Activated CD8-positive, alpha-beta memory T cell treated with anti-CD3 and anti-CD28 coated beads, Interleukin-2, amount 50 U/mL, for 24 hours (primary cell): Measurements from ENCODE around the gene BIRC6.
"Not testable (repeated sequence)": the region's sequence is repeated elsewhere in the genome, so short reads cannot be mapped to it uniquely, and the experiment has no call there.

Experiments
- DNase-seq: peaks from one replicate; pipeline ENCODE4 v3.0.0-alpha.2; 2020; ENCODE audit errors: extremely low read depth

BIRC6 gene

DNA sequence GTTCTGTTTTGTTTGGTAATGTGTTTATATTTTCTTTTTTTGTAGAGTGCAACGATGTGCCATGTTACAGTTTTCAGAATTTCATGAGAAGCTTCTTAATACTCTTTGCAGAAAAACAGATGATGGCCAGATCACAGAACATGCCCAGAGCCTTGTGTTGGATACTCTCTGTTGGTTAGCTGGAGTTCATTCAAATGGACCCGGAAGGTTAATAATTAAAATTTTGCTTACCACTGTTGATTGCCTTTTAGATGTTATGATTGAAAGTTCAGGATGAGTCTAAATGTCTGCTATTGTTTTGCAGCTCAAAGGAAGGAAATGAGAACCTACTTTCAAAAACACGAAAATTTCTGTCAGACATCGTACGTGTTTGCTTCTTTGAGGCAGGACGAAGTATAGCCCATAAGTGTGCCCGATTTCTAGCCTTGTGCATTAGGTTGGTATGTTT is 85.2 kb downstream of the BIRC6 start:
- DNase-seq = no peak

DNA sequence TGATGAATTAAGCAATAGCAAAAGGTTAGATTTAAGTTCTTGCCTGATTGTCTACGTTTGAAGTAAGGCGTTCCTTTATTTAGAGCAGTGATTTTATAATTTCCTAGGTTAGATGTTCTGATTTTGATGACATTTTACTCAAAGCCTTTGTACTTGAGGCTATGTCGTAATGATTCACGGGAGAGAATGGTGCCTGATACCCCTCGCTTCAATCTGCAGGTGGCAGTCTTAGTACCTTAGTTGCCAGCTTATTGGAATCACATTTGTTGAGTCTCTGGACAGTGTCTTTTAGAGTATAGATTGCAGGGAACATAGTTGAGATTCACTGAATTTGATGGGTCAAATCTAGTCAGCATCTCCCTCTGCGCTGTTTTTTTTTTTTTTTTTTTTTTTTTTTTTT is 89.5 kb downstream of the BIRC6 start:
- no peak for DNase-seq

DNA sequence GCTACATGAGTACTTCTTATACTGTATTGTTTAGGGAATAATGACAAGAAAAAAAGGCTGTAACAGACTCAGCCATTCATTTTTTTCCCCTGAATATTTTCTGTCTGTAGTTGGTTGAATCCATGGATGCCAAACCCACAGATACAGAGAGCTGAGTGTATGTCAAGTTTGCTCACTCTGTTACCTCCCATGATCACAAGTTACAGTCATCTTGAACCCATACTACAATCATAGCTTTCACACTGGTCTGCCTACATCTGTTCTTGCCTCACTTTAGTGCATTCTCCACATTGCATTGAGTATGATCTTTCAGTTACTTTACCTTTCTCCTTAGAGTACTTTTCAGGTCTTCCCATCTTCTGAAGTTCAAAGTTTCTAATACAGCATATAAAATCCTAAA is 94.0 kb downstream of the BIRC6 start:
- no peak for DNase-seq

DNA sequence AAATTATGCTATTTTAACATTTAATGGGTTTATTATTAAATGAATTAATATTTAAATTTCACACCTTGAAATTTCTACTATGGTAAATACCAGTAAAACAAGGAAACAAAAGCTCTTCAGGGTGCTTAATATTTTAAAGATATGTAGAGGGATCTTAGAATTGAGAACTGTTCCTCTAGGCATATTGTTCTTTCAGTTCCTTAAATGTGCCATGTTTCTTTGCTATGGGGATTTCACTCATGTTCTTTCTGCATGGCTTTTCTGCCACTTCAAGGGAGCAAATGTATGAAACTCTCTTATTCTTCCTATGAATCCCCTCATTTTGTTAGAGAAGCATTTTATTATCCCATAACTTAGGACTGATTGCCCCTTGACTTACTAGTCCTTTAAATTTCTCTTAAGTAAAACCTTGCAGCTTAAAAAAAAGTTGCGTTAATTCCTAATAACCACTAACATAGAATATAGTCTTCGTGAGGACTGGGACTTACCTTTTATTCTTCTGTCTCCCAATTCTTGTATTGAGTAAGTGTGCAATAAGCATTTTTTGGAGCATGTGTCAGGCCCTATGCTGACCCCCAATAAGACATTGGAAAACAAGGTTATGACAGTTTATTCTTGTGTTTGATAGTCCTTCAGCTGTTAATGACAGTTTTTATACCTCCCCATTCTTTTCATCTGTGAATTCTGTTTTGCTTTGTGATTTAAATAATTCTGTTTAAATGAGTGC is 95.7 kb downstream of the BIRC6 start:
- no peak for DNase-seq

DNA sequence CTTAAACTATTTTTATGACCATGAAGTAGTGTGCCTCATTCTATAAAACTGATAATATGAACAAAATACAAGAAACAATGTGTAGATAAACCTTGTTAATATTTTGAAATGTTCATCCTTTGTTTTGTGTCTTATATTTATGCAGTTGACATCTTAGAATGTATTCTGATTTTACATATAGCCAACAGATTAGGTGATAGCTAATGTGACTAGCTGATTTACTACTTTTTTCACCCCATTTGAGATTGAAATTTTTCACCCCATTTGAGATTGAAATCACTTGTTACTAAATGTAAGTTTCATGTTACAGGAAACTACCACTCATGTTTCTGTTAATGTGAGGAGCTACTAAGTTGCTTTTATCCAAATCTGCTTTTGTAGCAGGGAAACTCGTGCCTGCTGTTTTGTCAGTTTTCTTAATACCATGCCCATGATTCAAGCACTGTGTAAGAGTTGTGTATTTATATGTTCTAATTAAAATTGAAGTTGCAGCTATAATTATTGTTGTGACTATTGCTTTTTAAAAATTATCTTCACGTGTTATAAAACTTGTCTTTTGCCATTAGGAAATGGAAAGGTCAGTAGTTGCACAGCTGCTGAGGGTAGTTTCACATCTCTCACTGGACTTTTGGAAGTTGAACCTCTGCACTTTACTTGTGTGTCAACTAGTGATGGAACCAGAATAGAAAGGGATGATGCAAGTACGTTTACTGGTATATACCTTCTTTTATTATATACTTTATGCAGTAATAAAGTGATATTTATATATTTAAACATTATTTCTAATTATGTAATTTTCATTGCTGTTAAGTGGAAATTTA is 96.6 kb downstream of the BIRC6 start:
- DNase-seq = no peak

DNA sequence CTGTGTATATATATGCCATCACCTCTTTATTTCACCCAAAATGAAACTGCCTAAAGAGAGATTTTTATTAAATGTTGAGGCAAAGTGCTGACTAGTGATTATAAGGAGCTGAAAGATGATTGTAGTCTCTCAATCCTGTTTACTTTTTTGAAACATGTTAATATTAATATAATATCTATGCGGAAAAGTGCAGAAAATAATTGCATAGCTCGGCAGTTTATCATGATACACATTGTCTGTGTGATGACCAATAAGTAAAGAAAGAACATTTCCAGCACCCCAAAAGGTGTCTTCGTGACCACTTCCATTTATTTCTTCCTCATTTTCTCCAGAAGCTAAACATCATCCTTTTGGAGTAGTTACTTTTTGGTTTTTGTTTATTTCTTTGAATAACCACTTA is 99.0 kb downstream of the BIRC6 start:
- no peak for DNase-seq

DNA sequence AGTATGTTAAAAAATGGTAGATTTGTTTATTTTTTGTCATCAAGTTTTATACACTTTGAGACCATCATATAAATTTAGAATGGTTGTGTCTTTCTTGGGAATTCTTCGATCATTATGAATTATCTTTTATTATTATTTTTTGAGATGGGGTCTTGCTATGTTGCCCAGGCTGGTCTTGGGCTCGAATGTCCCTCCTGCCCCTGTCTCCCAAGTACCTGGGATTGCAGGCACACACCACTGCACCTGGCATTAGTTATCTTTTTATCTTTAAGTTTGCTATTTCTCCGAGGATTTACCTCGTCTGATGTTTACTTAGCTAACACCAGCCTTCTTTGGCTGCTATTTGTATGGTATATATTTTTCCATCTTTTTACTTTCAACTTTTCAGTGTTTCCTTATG is 100.0 kb downstream of the BIRC6 start:
- no peak for DNase-seq

DNA sequence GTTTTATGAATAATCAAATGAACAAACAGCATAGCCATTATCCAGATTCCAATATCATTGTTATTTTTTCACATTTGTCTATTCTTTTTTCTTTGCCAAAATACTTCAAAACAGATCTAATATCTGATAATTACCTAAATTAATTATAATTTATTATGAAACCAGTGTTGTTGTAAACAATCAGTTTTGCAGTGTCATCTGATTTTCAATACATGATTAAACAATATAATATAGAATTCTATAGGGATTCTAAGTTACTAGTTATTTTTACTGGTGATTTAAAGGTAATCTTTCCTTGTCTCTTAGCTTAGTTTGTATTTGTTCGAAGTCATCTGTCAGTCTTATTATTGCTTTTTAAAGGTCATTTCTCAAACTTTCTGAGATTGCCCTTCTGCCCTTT is 101.0 kb downstream of the BIRC6 start:
- no peak for DNase-seq

DNA sequence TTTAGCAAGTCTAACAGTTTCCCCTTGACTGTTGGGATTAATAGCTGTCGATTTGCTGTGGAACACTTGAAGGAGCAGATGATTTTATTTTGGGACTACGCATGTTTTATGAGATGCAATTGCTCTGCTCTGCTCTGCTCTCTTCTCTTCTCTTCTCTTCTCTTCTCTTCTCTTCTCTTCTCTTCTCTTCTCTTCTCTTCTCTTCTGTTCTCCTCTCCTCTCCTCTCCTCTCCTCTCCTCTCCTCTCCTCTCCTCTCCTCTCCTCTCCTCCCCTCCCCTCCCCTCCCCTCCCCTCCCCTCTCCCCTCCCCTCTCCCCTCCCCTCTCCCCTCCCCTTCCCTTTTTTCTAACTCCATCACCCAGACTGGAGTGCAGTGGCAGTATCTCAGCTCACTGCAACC is 104.0 kb downstream of the BIRC6 start:
- not testable (repeated sequence) for DNase-seq

DNA sequence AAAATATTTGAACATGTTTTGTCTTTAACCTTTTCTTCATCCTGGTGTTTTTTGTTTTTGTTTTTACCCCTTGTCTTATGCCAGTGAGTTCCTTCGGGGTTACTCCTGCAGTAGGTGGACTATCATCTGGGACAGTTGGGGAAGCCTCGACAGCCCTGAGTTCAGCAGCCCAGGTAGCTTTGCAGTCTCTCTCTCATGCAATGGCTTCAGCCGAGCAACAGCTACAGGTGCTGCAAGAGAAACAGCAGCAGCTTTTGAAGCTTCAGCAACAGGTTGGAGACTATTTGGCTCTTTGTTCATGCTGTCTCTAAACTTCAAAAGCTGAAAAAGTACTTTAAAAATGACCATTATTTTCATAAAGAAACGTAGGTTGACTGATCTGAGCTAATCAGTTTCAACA is 106.3 kb downstream of the BIRC6 start:
- no peak for DNase-seq

DNA sequence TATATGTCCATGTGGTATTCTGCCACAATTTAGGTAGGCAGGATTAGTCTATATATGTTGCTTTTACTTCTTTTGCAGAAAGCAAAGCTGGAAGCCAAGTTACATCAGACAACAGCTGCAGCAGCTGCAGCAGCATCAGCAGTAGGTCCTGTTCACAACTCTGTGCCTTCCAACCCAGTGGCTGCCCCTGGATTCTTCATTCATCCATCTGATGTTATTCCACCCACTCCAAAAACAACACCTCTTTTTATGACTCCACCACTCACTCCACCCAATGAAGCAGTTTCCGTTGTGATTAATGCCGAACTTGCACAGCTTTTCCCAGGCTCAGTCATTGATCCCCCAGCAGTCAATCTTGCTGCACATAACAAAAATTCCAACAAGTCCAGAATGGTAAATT is 107.6 kb downstream of the BIRC6 start:
- DNase-seq = no peak

DNA sequence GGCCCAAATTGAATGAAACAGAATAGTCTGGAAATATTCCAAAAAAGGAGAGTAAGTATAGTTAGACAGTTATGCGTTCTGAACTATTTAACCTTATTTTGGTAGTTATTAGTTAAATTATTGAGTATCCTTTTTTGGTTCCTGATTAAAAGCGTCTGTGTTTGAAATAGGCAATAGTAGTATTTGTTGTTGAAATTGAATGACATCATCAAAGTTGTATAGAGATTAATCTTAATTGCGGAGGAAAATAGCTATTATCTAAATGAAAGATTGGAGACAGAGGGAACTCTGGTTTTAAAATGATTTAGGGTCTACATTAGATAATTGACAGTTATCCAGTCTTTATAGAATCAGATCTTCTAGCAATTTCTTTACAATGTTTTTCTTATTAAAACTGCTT is 115.8 kb downstream of the BIRC6 start:
- DNase-seq = no peak

DNA sequence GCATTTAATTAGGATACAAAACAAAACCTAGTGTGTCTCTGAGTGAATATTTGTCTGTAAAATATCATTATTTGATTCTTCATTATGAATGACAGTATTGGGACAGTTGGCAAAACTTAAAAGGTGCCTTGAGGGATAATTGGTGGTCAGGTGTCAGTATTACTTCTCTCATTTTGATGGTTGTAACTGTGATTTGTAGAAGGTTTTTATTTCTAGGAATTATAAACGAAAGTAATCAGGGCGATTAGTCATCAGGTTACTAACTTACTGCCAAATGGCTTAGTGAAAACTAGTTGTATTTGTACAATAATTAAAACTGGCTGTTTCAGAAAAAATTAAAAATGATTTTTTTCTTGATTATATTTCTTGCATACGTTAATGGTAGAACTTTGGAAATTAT is 117.6 kb downstream of the BIRC6 start:
- DNase-seq = no peak

DNA sequence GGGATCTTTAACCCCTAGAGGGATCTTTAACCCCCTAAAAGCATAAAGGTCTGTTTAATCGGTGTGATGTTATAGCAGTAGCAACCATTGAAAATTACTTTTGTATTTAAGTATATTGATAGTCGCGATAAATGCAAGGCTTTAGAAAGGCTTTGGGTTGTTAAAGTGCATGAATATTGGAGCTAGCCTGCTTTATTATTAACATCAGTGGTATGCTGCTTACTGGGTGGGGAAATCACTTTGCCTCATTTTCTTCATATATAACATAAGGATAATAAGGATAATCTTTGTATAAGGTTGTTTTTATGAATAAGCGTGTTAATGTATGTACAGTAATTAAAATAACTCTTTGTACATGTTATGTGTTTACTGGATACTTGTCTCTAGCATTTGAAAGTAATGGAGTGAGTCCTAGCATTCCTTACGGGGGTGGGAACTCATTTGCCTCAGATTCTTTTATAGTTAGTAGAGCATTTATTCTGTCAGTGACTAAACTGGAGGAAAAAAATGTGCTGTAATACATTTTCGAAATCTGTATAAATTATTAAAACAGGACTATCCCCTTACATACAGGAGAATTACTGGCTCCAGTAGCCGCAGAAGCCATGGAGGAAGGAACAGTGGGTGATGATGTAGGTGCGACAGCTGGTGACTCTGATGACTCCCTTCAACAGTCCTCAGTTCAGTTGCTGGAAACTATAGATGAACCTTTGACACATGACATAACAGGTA is 122.2 kb downstream of the BIRC6 start:
- no peak for DNase-seq

DNA sequence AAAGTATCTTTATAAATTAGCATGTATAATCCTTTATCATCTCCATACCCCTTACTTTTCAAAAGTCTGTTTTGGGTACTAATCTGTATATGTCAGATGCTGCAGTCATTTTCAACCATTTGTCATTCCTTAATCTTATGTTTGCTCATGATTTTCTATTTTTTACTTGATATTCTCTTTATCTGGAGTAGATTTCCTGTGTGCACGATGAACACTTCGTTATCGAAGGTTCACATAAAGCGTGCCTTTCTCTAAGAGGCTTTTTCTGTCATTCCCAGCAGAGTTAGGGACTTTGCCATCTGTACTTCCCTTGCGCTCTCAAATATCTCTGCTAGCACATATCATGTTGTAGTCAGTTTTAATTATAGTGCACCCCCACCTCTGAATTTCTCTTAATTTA is 123.2 kb downstream of the BIRC6 start:
- no peak for DNase-seq

DNA sequence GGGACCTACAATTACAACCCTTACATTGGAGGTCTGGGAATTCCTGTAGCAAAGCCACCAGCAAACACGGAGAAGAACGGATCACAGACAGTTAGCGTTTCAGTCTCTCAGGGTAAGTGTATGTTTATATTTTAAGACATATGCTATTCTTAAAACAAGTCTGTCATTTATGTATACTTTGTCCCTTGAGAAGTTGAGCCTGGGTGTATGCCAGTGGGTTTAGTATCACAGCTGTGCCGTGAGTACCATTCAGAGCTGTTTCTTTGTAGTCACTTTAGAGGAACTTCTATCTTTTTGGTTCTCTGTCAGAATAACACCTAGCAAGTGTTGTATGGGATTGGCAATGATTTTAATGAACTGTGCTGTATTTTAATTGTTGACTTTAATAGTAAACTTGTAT is 125.6 kb downstream of the BIRC6 start:
- no peak for DNase-seq

DNA sequence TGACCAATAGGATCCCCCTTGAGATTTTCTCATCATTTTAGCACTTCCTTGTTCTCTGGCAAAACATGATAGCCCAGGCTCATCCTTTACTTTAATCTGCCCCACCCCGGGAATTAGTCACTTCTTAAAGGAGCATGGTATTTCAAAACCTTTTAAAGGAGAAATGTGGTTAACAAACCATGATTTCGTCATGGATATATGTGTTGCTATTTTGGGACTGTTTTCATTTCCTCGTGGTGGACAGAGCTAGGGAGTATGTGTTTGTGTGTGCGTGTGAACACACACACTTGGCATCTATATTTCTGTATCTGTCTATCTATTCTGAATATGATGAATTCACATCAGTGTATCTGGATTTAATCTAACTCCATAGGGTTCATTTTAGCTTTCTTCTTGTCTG is 128.1 kb downstream of the BIRC6 start:
- no peak for DNase-seq

DNA sequence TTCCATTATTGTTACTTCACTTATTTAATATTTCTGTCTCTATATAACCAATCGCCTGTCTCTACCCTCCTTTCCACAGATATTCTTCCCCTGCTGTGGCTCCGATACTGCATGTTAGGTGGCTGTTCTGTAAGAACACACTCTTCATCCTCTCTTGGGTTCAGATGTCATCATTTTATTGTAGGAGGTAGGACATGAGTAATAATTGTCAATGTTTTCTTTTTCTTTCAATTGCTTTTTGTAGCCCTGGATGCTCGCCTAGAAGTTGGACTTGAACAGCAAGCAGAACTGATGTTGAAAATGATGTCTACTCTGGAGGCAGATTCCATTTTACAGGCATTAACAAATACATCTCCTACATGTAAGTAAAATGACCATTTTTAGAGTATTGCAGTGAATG is 128.6 kb downstream of the BIRC6 start:
- no peak for DNase-seq

DNA sequence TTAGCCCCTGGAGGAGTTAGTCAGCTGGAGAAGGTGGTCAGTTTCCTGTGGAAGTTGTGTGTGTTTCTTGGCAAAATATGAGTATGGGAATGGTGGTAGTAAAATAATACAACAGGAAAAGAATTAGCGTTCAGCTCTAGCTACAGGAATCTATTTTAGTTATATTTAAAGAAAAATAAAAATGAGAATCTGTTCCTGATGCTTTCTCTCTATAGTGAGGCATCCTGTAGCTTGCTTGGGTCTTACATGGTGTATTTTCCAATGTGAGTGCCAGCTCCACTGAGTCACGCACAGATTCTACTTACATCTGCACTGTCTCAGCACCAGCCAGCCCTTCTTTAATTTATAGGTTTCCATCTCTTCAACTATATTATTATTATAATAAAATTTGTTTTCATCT is 132.2 kb downstream of the BIRC6 start:
- no peak for DNase-seq

DNA sequence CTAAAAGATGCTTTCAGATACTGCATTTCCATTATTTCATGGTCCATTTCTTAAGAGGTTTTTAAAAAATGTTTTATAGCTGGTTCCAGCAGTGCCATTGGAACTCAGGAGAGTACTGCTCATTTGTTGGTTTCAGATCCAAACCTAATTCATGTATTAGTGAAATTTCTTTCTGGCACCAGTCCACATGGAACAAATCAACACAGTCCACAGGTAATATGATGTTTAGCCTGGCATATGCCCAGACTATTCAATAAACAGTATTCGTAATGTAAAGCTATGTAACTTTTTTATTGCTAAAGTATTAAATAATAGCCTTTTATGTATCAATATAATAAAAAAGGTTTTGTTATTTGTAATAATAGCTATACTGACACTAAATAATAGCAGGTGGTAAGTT is 134.5 kb downstream of the BIRC6 start:
- DNase-seq = no peak

DNA sequence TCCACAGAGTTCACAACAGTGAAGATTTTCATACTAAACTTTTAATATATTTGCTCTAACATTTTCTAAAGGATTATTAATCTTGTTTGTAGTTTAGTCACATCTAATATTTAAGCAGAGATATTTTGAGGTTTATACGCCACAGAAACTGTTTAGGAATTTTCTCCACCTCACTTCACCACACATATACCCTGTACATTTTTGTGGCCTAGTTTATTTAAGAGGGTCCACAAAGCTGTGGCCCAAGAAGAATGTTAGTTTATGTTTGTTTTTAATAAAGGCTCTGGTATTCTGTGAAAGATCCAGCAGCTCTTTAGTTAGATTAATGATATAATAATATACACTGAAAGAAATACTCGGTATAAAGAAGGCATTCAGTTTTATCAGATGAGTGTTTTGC is 138.3 kb downstream of the BIRC6 start:
- DNase-seq = no peak

DNA sequence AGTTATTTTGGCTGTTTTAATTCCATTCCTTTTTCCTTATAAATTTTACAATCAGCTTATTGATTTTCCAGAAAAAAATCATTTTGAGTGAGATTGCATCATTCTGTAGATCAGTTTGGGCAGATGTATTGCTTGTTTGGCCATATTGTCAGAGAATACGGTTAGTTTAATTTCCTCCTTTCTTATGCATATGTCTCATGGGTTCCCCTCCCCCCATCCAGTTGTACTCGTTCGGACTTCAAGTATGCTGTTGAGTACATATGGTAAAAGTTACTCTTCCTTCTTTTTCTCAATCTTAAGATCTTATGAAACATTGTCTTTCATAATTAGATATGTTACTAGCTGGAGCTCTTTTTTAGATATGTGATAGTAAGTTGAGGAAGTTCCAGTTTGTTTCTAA is 139.8 kb downstream of the BIRC6 start:
- DNase-seq = no peak

DNA sequence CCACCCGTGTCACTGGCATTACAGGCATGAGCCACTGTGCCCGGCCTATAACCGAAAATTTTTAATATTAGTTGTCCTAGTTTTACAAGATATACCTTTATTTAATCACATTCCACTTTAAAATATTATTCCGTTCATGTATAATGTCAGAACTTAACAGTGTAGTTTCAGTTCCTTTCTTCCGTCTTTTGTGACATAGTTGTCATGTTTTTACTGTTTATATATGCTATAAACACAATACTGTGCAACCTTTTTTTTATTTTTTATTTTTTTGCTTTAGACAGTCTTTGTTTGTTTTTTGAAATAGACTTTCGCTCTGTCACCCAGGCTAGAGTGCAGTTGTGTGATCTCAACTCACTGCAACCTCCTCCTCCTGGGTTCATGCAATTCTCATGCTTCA is 141.5 kb downstream of the BIRC6 start:
- DNase-seq = no peak
